Measurements from ENCODE around the gene CYB5A. TPM values are rescaled to one million over a fixed set of nuclear protein-coding genes. Genes with fewer than 3 reads are reported as not detected.

The CYB5A gene
- total RNA-seq, 1 donor from 2014 or later = 84.1 TPM

DNA sequence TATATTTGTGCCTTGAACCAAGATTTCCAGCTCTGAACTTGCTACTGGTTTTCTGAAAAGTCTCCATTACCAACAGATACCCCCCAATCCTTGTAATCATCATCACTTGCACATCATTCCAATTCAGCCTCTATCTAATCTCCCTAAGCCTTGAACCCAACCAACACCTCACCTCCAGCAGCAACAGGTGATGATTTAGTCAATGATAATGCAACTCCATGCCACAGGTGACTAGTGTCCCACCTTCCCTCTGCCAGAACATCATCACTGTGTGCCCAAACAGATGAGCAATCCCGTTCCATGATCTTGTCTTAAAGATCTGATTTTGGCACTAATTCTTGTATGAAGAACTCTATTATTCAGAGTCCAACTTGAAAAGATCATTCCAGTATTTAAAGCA lies 75.9 kb downstream of the CYB5A start:
- no peaks in the 10 kb centered on the region for H3K27me3 ChIP-seq (ENCODE audit: control insufficient read depth, insufficient read depth, low read length)
- TF ChIP-seq CTCF (IDR thresholded peaks at IDR 0.05; ENCODE audit: insufficient read depth, low read length, poor library complexity, severe bottlenecking) = no peak
- H3K36me3 ChIP-seq (ENCODE audit: control insufficient read depth, insufficient read depth, low read length) = no peaks in the 10 kb centered on the region
- H3K4me3 ChIP-seq (ENCODE audit: low read depth, low read length) = no peak overlapping the region
- DNase-seq (ENCODE audit: low read depth) = no peak

DNA sequence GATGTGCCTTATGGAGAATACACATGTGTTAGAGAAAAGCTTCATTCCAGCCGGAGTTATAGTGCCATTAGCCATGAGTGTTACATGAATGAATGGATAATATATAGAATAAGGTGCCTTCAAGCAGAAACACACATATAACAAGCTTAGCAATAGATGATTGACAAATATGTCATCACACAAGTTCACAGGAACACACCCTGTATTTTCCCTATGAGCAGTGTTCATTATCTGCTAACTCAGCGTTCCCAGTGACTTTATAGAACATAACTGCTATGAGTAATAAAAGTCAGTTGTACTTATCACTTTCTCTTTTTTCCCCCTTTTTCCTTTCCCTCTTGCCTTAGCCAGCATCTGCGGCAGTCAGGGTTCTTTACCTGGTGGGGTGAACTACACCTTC lies 78.3 kb downstream of the CYB5A start:
- Histone ChIP-seq H3K4me3 (ENCODE audit: low read depth, low read length) (no peak overlapping the region), H3K36me3 (ENCODE audit: control insufficient read depth, insufficient read depth, low read length) (no peaks in the 10 kb centered on the region), H3K27me3 (ENCODE audit: control insufficient read depth, insufficient read depth, low read length) (no peaks in the 10 kb centered on the region)
- no peak for TF ChIP-seq CTCF (IDR thresholded peaks at IDR 0.05; ENCODE audit: insufficient read depth, low read length, poor library complexity, severe bottlenecking)
- DNase-seq (ENCODE audit: low read depth) = no peak

- Histone ChIP-seq H3K36me3 (ENCODE audit: control insufficient read depth, insufficient read depth, low read length) (no peaks in the 10 kb centered on the region), H3K4me3 (ENCODE audit: low read depth, low read length) (no peak overlapping the region), H3K27me3 (ENCODE audit: control insufficient read depth, insufficient read depth, low read length) (no peaks in the 10 kb centered on the region)
- DNase-seq (ENCODE audit: low read depth) = no peak
- TF ChIP-seq CTCF (IDR thresholded peaks at IDR 0.05; ENCODE audit: insufficient read depth, low read length, poor library complexity, severe bottlenecking) = no peak
These were observed 87.1 kb downstream of the CYB5A start for GRCh38 chr18:74204526-74205152.

DNA sequence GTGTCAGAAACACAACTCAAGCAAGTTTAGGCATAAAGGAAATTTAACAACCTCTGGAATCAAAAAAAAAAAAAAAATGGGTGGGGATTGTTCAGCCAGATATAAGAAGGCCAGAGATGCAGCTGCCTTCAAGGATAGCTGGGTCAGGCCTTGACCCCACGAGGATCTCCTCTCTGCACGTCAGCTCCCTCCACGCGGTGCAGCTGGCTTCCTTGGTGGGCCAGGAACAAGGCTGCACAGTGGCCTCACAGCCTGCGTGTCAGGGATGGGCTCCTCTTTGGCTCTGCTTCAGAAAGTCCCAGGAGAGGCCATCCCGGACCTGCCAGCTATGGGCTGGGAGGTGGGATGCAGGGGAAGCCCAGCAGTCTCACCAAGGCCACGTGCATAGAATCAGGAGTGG lies 88.0 kb downstream of the CYB5A start:
- Histone ChIP-seq H3K27me3 (ENCODE audit: control insufficient read depth, insufficient read depth, low read length) (no peaks in the 10 kb centered on the region), H3K4me3 (ENCODE audit: low read depth, low read length) (no peak overlapping the region), H3K36me3 (ENCODE audit: control insufficient read depth, insufficient read depth, low read length) (no peaks in the 10 kb centered on the region)
- TF ChIP-seq CTCF (IDR thresholded peaks at IDR 0.05; ENCODE audit: insufficient read depth, low read length, poor library complexity, severe bottlenecking) = no peak
- no peak for DNase-seq (ENCODE audit: low read depth)

Other genes with a start within 250 kb of the CYB5A start
- gene FBXO15, start 144.1 kb downstream of the CYB5A start, total RNA-seq = 2.0 and 2.3 TPM in 2 replicates
- 27.0 and 27.7 TPM in 2 replicates for gene TIMM21, start 143.4 kb downstream of the CYB5A start, total RNA-seq
- gene C18orf63, start 23.9 kb upstream of the CYB5A start, total RNA-seq = under 0.01 TPM in 1 of 2 replicates, not detected in the other
- not detected in 2 replicates for gene DIPK1C, start 165.3 kb upstream of the CYB5A start, total RNA-seq
- gene CNDP2, start 204.4 kb upstream of the CYB5A start, total RNA-seq = 178 and 225 TPM in 2 replicates
- not detected in 2 replicates for gene CNDP1, start 242.5 kb upstream of the CYB5A start, total RNA-seq

All from kidney epithelial cell (primary cell).